Neural cell (in vitro differentiated cells): ENCODE results near the gene AGFG1. TPM values are rescaled to one million over a fixed set of nuclear protein-coding genes. Genes with fewer than 3 reads are reported as not detected.

ENCODE experiments used
- H2AFZ ChIP-seq: fragments of 200-600, 300-800 bp; sonication (generic), shearing (Covaris generic); 2 replicates; pipeline ENCODE4 v1.6.0; 2014; ENCODE audit warnings: low read depth, mild to moderate bottlenecking, antibody characterized with exemption, low read length, moderate library complexity
- H3F3A ChIP-seq: fragments of 200-600 bp; shearing (Covaris generic); 2 replicates; pipeline ENCODE4 v1.6.1; 2016; ENCODE audit warnings: mild to moderate bottlenecking, moderate library complexity, mixed read lengths, antibody characterized with exemption, low read length; ENCODE audit not compliant: insufficient read depth, poor library complexity, severe bottlenecking
- H3K27ac ChIP-seq: fragments of 200-600, 300-800 bp; sonication (generic), shearing (Covaris generic); 2 replicates; pipeline ENCODE4 v1.5.1; 2014; ENCODE audit warnings: mild to moderate bottlenecking, low read length, moderate library complexity
- H3K27me3 ChIP-seq: fragments of 300-800, 200-600 bp; sonication (generic), shearing (Covaris generic); 2 replicates; pipeline ENCODE4 v1.6.0; 2014; ENCODE audit warnings: mild to moderate bottlenecking, low read depth, low read length, moderate library complexity; ENCODE audit not compliant: insufficient read depth
- H3K36me3 ChIP-seq: fragments of 300-800, 200-600 bp; sonication (generic), shearing (Covaris generic); 2 replicates; pipeline ENCODE4 v1.5.1; 2014; ENCODE audit warnings: mild to moderate bottlenecking, antibody characterized with exemption, low read length, moderate library complexity; ENCODE audit not compliant: insufficient read depth
- H3K4me2 ChIP-seq: fragments of 300-800, 200-600 bp; sonication (generic), shearing (Covaris generic); 2 replicates; pipeline ENCODE4 v1.6.0; 2014; ENCODE audit warnings: mild to moderate bottlenecking, low read length
- H3K4me3 ChIP-seq: fragments of 300-800, 200-600 bp; sonication (generic), shearing (Covaris generic); 2 replicates; pipeline ENCODE4 v1.5.1; 2014; ENCODE audit warnings: mild to moderate bottlenecking, low read length, moderate library complexity
- H3K79me2 ChIP-seq: fragments of 200-600 bp; shearing (Covaris generic); replicated peaks from 2 replicates; pipeline ENCODE4 v1.6.0; 2014; ENCODE audit warnings: mild to moderate bottlenecking, low read length, moderate library complexity; ENCODE audit not compliant: insufficient read depth
- H3K9ac ChIP-seq: fragments of 300-800, 200-600 bp; sonication (generic), shearing (Covaris generic); 2 replicates; pipeline ENCODE4 v1.6.1; 2016; ENCODE audit warnings: mild to moderate bottlenecking, low read length, mixed read lengths
- H3K9me2 ChIP-seq: fragments of 200-600 bp; shearing (Covaris generic); 2 replicates; pipeline ENCODE4 v1.6.1; 2016; ENCODE audit warnings: mild to moderate bottlenecking, low read length, mixed read lengths; ENCODE audit not compliant: insufficient read depth
- H3K9me3 ChIP-seq: fragments of 200-600, 300-800 bp; sonication (generic), shearing (Covaris generic); 2 replicates; pipeline ENCODE4 v1.6.1; 2016; ENCODE audit warnings: mild to moderate bottlenecking, mixed run types, low read length, moderate library complexity, mixed read lengths
- H4K20me1 ChIP-seq: fragments of 200-600 bp; shearing (Covaris generic); 2 replicates; pipeline ENCODE4 v1.6.1; 2016; ENCODE audit warnings: mild to moderate bottlenecking, mixed run types; ENCODE audit not compliant: insufficient read depth
- EP300 ChIP-seq: fragments of 450-650 bp; conservative IDR thresholded peaks from 2 replicates; pipeline ENCODE4 v1.6.1; 2014; ENCODE audit warnings: antibody characterized with exemption, mild to moderate bottlenecking, moderate library complexity; ENCODE audit not compliant: poor library complexity, severe bottlenecking
- MXI1 ChIP-seq: fragments of 450-650 bp; conservative IDR thresholded peaks from 2 replicates; pipeline ENCODE4 v1.6.1; 2014; ENCODE audit warnings: antibody characterized with exemption, mild to moderate bottlenecking; ENCODE audit not compliant: poor library complexity, severe bottlenecking
- RAD21 ChIP-seq: fragments of 450-650 bp; conservative IDR thresholded peaks from 2 replicates; pipeline ENCODE4 v1.6.1; 2014; ENCODE audit warnings: antibody characterized with exemption, mild to moderate bottlenecking, moderate library complexity
- SMC3 ChIP-seq: fragments of 450-650 bp; conservative IDR thresholded peaks from 2 replicates; pipeline ENCODE4 v1.6.1; 2014; ENCODE audit warnings: antibody characterized with exemption, mild to moderate bottlenecking, moderate library complexity; ENCODE audit not compliant: poor library complexity
- polyA plus RNA-seq: library from polyadenylated mRNA; depleted of rRNA; stranded (reverse); fragments of >200 nt; gene quantifications from 2 replicates; pipeline ENCODE4 v1.2.3, GENCODE V29; 2014
- TF ChIP-seq, protein P1 (sequence below): fragments of 450-650 bp; IDR thresholded peaks from 2 replicates; pipeline ENCODE4 v1.5.1; 2014; ENCODE audit warnings: antibody characterized with exemption, mild to moderate bottlenecking, moderate library complexity; ENCODE audit not compliant: poor library complexity, severe bottlenecking
- TF ChIP-seq, protein P2 (sequence below): IDR thresholded peaks from 2 replicates; pipeline ENCODE4 v1.6.1; 2012; ENCODE audit warnings: borderline replicate concordance

AGFG1 gene
- polyA plus RNA-seq, 1 donor from 2014 or later = 106 TPM

DNA sequence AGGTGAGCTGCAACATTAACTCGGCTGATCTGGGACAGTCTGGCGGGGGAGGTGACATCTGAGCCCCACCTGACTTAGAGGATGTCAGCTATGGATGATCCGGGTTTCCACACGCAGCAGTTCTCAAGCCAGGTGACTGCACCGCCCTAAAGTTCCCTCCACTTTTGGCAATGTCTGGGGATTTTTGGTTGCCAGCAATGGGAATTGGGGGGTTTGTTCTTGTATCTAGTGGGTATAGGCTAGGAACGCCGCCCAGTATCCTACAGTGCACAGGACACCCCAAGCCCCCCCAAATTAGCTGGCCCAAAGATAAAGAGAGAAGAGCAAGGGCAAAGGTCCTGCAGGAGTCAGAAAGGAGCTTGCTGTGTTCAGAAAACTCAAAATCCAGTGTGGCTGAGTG is 544 bp upstream of the AGFG1 start:
- H3F3A ChIP-seq = no peaks in the 10 kb centered on the region
- no peaks in the 10 kb centered on the region for H3K36me3 ChIP-seq
- no peak overlapping the region for H3K4me2 ChIP-seq
- TF ChIP-seq, protein P1, sequence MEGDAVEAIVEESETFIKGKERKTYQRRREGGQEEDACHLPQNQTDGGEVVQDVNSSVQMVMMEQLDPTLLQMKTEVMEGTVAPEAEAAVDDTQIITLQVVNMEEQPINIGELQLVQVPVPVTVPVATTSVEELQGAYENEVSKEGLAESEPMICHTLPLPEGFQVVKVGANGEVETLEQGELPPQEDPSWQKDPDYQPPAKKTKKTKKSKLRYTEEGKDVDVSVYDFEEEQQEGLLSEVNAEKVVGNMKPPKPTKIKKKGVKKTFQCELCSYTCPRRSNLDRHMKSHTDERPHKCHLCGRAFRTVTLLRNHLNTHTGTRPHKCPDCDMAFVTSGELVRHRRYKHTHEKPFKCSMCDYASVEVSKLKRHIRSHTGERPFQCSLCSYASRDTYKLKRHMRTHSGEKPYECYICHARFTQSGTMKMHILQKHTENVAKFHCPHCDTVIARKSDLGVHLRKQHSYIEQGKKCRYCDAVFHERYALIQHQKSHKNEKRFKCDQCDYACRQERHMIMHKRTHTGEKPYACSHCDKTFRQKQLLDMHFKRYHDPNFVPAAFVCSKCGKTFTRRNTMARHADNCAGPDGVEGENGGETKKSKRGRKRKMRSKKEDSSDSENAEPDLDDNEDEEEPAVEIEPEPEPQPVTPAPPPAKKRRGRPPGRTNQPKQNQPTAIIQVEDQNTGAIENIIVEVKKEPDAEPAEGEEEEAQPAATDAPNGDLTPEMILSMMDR = no peak
- TF ChIP-seq, protein P2, sequence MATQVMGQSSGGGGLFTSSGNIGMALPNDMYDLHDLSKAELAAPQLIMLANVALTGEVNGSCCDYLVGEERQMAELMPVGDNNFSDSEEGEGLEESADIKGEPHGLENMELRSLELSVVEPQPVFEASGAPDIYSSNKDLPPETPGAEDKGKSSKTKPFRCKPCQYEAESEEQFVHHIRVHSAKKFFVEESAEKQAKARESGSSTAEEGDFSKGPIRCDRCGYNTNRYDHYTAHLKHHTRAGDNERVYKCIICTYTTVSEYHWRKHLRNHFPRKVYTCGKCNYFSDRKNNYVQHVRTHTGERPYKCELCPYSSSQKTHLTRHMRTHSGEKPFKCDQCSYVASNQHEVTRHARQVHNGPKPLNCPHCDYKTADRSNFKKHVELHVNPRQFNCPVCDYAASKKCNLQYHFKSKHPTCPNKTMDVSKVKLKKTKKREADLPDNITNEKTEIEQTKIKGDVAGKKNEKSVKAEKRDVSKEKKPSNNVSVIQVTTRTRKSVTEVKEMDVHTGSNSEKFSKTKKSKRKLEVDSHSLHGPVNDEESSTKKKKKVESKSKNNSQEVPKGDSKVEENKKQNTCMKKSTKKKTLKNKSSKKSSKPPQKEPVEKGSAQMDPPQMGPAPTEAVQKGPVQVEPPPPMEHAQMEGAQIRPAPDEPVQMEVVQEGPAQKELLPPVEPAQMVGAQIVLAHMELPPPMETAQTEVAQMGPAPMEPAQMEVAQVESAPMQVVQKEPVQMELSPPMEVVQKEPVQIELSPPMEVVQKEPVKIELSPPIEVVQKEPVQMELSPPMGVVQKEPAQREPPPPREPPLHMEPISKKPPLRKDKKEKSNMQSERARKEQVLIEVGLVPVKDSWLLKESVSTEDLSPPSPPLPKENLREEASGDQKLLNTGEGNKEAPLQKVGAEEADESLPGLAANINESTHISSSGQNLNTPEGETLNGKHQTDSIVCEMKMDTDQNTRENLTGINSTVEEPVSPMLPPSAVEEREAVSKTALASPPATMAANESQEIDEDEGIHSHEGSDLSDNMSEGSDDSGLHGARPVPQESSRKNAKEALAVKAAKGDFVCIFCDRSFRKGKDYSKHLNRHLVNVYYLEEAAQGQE = peak; percentile 2
- H3K27ac ChIP-seq = no peak overlapping the region
- H3K4me3 ChIP-seq = no peak overlapping the region
- peaks cover 35% of the 10 kb centered on the region for H3K79me2 ChIP-seq
- H3K9me2 ChIP-seq = no peaks in the 10 kb centered on the region
- no peaks in the 10 kb centered on the region for H3K27me3 ChIP-seq
- H3K9me3 ChIP-seq = no peaks in the 10 kb centered on the region
- no peaks in the 10 kb centered on the region for H4K20me1 ChIP-seq
- no peak overlapping the region for H2AFZ ChIP-seq
- H3K9ac ChIP-seq = no peak overlapping the region

DNA sequence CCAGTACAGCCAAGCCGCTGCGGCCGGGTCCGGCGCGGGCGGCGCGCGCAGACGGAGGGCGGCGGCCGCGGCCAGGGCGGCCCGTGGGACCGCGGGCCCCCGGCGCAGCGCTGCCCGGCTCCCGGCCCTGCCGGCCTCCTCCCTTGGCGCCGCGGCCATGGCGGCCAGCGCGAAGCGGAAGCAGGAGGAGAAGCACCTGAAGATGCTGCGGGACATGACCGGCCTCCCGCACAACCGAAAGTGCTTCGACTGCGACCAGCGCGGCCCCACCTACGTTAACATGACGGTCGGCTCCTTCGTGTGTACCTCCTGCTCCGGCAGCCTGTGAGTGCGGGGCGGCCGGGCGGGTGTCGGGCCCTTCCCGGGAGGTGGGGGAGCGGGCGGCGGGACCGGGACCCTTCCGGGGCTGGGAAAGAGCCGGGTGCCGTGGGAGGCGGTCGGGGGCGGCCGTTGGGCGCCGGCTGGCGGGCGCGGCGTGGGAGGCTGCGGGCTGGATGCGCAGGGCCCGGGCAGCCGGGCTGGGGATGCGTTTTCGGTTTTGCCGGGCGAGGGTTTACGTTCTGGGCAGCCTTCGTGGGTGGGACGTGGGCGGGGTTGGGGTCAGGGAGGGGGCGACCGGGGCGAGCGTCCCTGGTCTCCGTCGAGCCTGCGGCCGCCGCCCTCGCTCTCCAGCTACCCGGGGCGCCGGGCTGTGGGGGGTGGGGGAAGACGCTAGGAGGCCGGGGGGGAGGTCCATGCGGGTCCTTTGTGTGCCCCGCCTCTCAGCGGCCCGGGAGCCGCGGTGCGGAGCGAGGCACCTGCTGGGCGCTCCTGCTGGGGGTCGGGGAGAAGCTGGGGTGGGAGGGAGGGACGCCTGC is 537 bp downstream of the AGFG1 start:
- peak overlapping the region; percentile 94 for H3K9ac ChIP-seq
- no peak overlapping the region for H2AFZ ChIP-seq
- peak overlapping the region; percentile 70 for H3K4me3 ChIP-seq
- no peaks in the 10 kb centered on the region for H3F3A ChIP-seq
- H3K27me3 ChIP-seq = no peaks in the 10 kb centered on the region
- TF ChIP-seq MXI1 (no peak), RAD21 (peak; percentile 3), EP300 (no peak), SMC3 (peak; percentile 1)
- TF ChIP-seq, protein P2 = no peak
- TF ChIP-seq, protein P1 = peak; percentile 22
- peak overlapping the region; percentile 87 for H3K27ac ChIP-seq
- no peaks in the 10 kb centered on the region for H3K9me2 ChIP-seq
- H3K9me3 ChIP-seq = no peaks in the 10 kb centered on the region
- no peaks in the 10 kb centered on the region for H4K20me1 ChIP-seq
- H3K36me3 ChIP-seq = no peaks in the 10 kb centered on the region
- H3K79me2 ChIP-seq = peaks cover 45% of the 10 kb centered on the region
- no peak overlapping the region for H3K4me2 ChIP-seq
